Measurements from ENCODE around the gene ZFHX3. TPM values are rescaled to one million over a fixed set of nuclear protein-coding genes. Genes with fewer than 3 reads are reported as not detected.

ZFHX3 gene
- total and polyA plus RNA-seq, 2 donors (not counting 3 experiments of a cell fraction or from before 2014, with no cell fraction given): 3.7 to 18.8 TPM

GRCh38 chr16:72858665-72859493, 189.0 kb downstream of the ZFHX3 start:
- FAIRE-seq (no peak), DNase-seq (ENCODE audit: low read depth, low spot score) (no peak)
- BruUV-seq (replicated peaks): no TSS peak
- ChIA-PET POLR2A (interaction anchor here (0.6 kb wide), 1 partner anchor 1037 kb away, joined by 5 read pairs; no protein-coding TSS in a partner anchor), CTCF (interaction anchor here (0.8 to 1.5 kb wide), 3 partner anchors 12 to 199 kb away, joined by 3 to 5 read pairs (median 3); no protein-coding TSS in a partner anchor)
- no peak overlapping the region for H3K9ac ChIP-seq (replicated peaks; ENCODE audit: extremely low read depth, insufficient read depth, low read length)
- H3K4me1 ChIP-seq (ENCODE audit: control insufficient read depth, extremely low read depth, insufficient read depth, low read length): no peaks in the 10 kb centered on the region
- no peaks in the 10 kb centered on the region for H3K9me3 ChIP-seq (replicated peaks; ENCODE audit: control insufficient read depth, insufficient read depth, low read length)
- H3K27me3 ChIP-seq (ENCODE audit: control insufficient read depth in 2 of 2, insufficient read depth in 2 of 2, low read length in 2 of 2): no peaks in the 10 kb centered on the region
- H3K27ac ChIP-seq (ENCODE audit: insufficient read depth, low read depth, low read length): no peak overlapping the region
- no peaks in the 10 kb centered on the region for H3K79me2 ChIP-seq (ENCODE audit: control insufficient read depth, insufficient read depth, low read length)
- no peak overlapping the region for H2AFZ ChIP-seq (ENCODE audit: low read depth, low read length)
- H3K4me3 ChIP-seq (replicated peaks in 1 of 3; ENCODE audit: insufficient read depth in 1 of 3, low read depth in 1 of 3, low read length in 3 of 3): no peak overlapping the region
- H3K4me2 ChIP-seq (ENCODE audit: insufficient read depth, low read length): no peak overlapping the region
- no peaks in the 10 kb centered on the region for H3K9me1 ChIP-seq (replicated peaks; ENCODE audit: control insufficient read depth, extremely low read depth, insufficient read depth, low read length)
- intact Hi-C loops (cut with micrococcal nuclease): no loop called here
- no peaks in the 10 kb centered on the region for H4K20me1 ChIP-seq (replicated peaks; ENCODE audit: control insufficient read depth, extremely low read depth, insufficient read depth, low read length)
- TF ChIP-seq EZH2 (IDR thresholded peaks at IDR 0.05; ENCODE audit: borderline replicate concordance, low read depth, low read length, severe bottlenecking) (no peak), JUN (IDR thresholded peaks at IDR 0.05; ENCODE audit: borderline replicate concordance, insufficient read depth, insufficient read length, low read depth) (no peak), POLR2AphosphoS5 (IDR thresholded peaks at IDR 0.05; ENCODE audit: insufficient read depth, low read depth, low read length) (no peak), POLR2A (IDR thresholded peaks at IDR 0.05; ENCODE audit: low read depth, low read length) (no peak), GATA2 (IDR thresholded peaks at IDR 0.05; ENCODE audit: insufficient read depth, insufficient read length, low read depth, low read length) (no peak), CTCF (IDR thresholded peaks at IDR 0.05; ENCODE audit: extremely low read depth in 1 of 2, insufficient read depth in 1 of 2, low read depth in 1 of 2, low read length in 2 of 2) (no peak), MAX (IDR thresholded peaks at IDR 0.05; ENCODE audit: insufficient read depth, insufficient read length) (no peak), FOS (IDR thresholded peaks at IDR 0.05; ENCODE audit: borderline replicate concordance, insufficient read depth, low read length) (no peak), MYC (IDR thresholded peaks at IDR 0.05; ENCODE audit: low read depth, low read length) (no peak)
- dilution Hi-C loops (cut with MboI; ENCODE audit: extremely low pct_ligation_motif_present, low sequenced_read_pairs): no loop called here
- no peaks in the 10 kb centered on the region for H3K36me3 ChIP-seq (ENCODE audit: control insufficient read depth in 2 of 2, extremely low read depth in 1 of 2, insufficient read depth in 2 of 2, low read length in 2 of 2)

All from endothelial cell of umbilical vein (primary cell).